KMS-11 (cell line): ENCODE results near the gene PROS1.
"Not testable (repeated sequence)": the region's sequence is repeated elsewhere in the genome, so short reads cannot be mapped to it uniquely, and the experiment has no call there.

ENCODE experiments used
- H2AFZ ChIP-seq: fragments of 200-600 bp; sonication (generic); 2 replicates; pipeline ENCODE4 v1.6.1; 2016; ENCODE audit warnings: antibody characterized with exemption, mixed run types, low read depth
- H3K27ac ChIP-seq: fragments of 200-600 bp; sonication (generic); 2 replicates; pipeline ENCODE4 v1.6.1; 2016; ENCODE audit warnings: mild to moderate bottlenecking, mixed run types
- H3K27me3 ChIP-seq: fragments of 200-600 bp; sonication (generic); 2 replicates; pipeline ENCODE4 v1.6.1; 2017; ENCODE audit warnings: mild to moderate bottlenecking, low read depth, mixed run types, moderate library complexity; ENCODE audit not compliant: insufficient read depth
- H3K36me3 ChIP-seq: fragments of 200-600 bp; sonication (generic); 2 replicates; pipeline ENCODE4 v1.6.1; 2017; ENCODE audit warnings: mild to moderate bottlenecking, mixed run types; ENCODE audit not compliant: insufficient read depth
- H3K4me1 ChIP-seq: fragments of 200-600 bp; sonication (generic); 2 replicates; pipeline ENCODE4 v1.6.1; 2016; ENCODE audit warnings: mild to moderate bottlenecking, low read depth, mixed run types; ENCODE audit not compliant: poor library complexity, severe bottlenecking
- H3K4me2 ChIP-seq: fragments of 200-600 bp; sonication (generic); 2 replicates; pipeline ENCODE4 v1.7.0; 2016; ENCODE audit warnings: mild to moderate bottlenecking, mixed run types
- H3K4me3 ChIP-seq: fragments of 200-600 bp; sonication (generic); IDR thresholded peaks from 2 replicates; pipeline ENCODE4 v1.6.1; 2017; ENCODE audit warnings: low read depth, low read length, mixed read lengths; ENCODE audit not compliant: insufficient read depth
- H3K79me2 ChIP-seq: fragments of 200-600 bp; sonication (generic); 2 replicates; pipeline ENCODE4 v1.6.1; 2016; ENCODE audit warnings: low read depth, mixed run types; ENCODE audit not compliant: insufficient read depth
- H3K9ac ChIP-seq: fragments of 200-600 bp; sonication (generic); 2 replicates; pipeline ENCODE4 v1.6.1; 2016; ENCODE audit warnings: mild to moderate bottlenecking, mixed run types
- H4K20me1 ChIP-seq: fragments of 200-600 bp; sonication (generic); 2 replicates; pipeline ENCODE4 v1.6.1; 2016; ENCODE audit warnings: mild to moderate bottlenecking, mixed run types; ENCODE audit not compliant: insufficient read depth
- TF ChIP-seq, protein P1 (sequence below): fragments of 200-600 bp; sonication (generic); conservative IDR thresholded peaks from 2 replicates; pipeline ENCODE4 v1.6.1; 2017; ENCODE audit warnings: low read depth, mild to moderate bottlenecking, antibody characterized with exemption, low read length, moderate library complexity, mixed read lengths

The PROS1 gene

DNA sequence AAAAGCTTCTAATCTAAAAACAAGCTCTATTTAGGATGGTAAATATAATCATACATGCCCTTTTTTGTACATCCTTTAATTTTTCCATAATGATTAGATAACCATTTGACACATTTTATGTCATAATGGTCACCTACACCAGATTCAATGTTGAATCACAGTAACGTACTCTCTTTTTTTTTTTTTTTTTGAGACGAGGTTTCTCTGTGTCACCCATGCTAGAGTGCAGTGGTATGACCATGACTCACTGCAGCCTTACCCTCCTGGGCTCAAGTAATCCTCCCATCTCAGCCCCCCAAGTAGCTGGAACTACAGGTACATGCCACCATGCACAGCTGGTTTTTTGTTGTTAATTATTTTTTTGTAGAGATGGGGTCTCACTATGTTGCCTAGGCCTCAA is 49.2 kb downstream of the PROS1 start:
- Histone ChIP-seq H3K79me2 (no peaks in the 10 kb centered on the region), H3K4me2 (no peak overlapping the region), H3K27ac (no peak overlapping the region), H2AFZ (no peak overlapping the region), H3K4me1 (no peaks in the 10 kb centered on the region), H3K36me3 (no peaks in the 10 kb centered on the region), H4K20me1 (no peaks in the 10 kb centered on the region), H3K27me3 (no peaks in the 10 kb centered on the region), H3K4me3 (no peak overlapping the region), H3K9ac (no peak overlapping the region)
- TF ChIP-seq, protein P1, sequence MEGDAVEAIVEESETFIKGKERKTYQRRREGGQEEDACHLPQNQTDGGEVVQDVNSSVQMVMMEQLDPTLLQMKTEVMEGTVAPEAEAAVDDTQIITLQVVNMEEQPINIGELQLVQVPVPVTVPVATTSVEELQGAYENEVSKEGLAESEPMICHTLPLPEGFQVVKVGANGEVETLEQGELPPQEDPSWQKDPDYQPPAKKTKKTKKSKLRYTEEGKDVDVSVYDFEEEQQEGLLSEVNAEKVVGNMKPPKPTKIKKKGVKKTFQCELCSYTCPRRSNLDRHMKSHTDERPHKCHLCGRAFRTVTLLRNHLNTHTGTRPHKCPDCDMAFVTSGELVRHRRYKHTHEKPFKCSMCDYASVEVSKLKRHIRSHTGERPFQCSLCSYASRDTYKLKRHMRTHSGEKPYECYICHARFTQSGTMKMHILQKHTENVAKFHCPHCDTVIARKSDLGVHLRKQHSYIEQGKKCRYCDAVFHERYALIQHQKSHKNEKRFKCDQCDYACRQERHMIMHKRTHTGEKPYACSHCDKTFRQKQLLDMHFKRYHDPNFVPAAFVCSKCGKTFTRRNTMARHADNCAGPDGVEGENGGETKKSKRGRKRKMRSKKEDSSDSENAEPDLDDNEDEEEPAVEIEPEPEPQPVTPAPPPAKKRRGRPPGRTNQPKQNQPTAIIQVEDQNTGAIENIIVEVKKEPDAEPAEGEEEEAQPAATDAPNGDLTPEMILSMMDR: no peak

DNA sequence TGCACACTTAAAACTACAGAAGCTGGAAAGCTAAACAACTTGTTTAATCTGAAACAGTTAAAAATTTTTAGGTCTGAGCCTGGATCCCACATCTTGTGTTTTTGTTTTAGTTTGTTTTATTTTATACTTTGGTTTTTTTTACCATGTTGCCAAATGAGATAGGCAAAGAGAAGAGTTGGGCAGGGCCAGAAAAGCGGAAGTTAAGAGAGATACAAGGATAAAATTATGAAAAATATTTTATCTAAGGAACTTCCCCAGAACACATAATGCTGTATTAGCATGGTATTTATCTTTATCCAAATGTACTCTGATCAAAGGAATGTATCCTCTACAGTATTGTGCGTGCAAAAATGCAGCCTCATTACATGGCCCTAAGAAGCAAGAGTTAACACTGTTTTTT is 50.7 kb downstream of the PROS1 start:
- H3K79me2 ChIP-seq: no peaks in the 10 kb centered on the region
- H3K4me3 ChIP-seq: no peak overlapping the region
- TF ChIP-seq, protein P1: no peak
- no peak overlapping the region for H2AFZ ChIP-seq
- no peak overlapping the region for H3K9ac ChIP-seq
- H3K36me3 ChIP-seq: no peaks in the 10 kb centered on the region
- no peaks in the 10 kb centered on the region for H3K27me3 ChIP-seq
- no peak overlapping the region for H3K27ac ChIP-seq
- H3K4me1 ChIP-seq: no peaks in the 10 kb centered on the region
- no peaks in the 10 kb centered on the region for H4K20me1 ChIP-seq
- H3K4me2 ChIP-seq: no peak overlapping the region

DNA sequence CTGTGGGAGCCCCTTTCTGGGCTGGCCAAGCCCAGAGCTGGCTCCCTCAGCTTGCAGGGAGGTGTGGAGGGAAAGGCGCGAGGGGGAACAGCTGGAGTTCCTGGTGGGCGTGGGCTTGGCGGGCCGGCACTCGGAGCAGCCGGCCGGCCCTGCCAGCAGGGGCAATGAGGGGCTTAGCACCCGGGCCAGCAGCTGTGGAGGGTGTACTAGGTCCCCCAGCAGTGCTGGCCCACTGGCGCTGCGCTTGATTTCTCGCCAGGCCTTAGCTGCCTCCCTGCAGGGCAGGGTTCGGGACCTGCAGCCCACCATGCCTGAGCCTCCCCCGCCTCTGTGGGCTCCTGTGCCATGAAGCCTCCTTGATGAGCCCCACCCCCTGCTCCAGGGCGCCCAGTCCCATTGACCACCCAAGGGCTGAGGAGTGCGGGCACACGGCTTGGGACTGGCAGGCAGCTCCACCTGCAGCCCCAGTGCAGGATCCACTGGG is 56.1 kb downstream of the PROS1 start:
- H2AFZ ChIP-seq, H3K27ac ChIP-seq, H3K9ac ChIP-seq, H3K4me3 ChIP-seq, H3K4me1 ChIP-seq, H3K4me2 ChIP-seq, H4K20me1 ChIP-seq, H3K36me3 ChIP-seq, H3K27me3 ChIP-seq, H3K79me2 ChIP-seq: not testable (repeated sequence)

DNA sequence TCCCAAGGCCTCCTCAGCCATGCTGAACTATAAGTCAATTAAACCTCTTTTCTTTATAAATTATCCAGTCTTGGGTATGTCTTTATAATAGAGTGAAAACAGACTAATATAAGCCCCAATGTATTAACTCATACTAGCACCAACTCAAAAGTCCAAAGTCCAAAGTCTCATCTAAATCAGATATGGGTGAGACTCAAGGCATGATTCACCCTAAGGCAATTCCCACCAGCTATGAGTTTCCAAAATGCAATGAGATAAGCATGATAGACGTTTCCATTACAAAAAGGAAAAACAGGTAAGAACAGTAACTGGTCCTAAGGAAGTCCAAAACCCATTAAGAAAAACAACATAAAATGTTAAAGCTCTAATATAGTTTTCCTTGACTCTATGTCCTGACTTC is 60.1 kb downstream of the PROS1 start:
- not testable (repeated sequence) for H3K4me1 ChIP-seq, H3K4me3 ChIP-seq, H3K27me3 ChIP-seq, H4K20me1 ChIP-seq, H3K9ac ChIP-seq, H3K79me2 ChIP-seq, H3K27ac ChIP-seq, H2AFZ ChIP-seq, H3K36me3 ChIP-seq, H3K4me2 ChIP-seq

DNA sequence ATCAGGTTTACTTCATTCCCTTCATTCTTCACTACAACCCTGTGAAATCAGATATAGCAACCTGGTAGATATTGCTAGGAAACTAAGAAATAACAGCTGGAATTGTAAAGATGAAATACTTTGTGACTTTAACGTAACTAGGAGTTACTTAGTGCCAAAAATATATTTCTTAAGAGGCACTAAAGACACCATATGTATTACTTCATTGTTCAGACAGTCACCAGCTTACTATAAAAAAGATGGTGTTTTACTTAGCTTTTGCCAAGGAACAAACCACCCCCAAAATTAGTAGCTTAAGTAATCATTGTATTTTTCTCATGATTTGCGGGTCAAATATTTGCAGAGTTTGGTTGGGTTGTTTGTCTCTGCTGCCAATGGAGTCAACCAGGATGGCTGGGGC is 62.5 kb downstream of the PROS1 start:
- TF ChIP-seq, protein P1: no peak
- Histone ChIP-seq H3K79me2 (no peaks in the 10 kb centered on the region), H3K4me3 (no peak overlapping the region), H3K9ac (no peak overlapping the region), H3K4me2 (no peak overlapping the region), H3K4me1 (no peaks in the 10 kb centered on the region), H3K27ac (no peak overlapping the region), H3K36me3 (no peaks in the 10 kb centered on the region), H3K27me3 (no peaks in the 10 kb centered on the region), H2AFZ (no peak overlapping the region), H4K20me1 (no peaks in the 10 kb centered on the region)
